RWPE1 (cell line): ENCODE measurements around the gene SLCO4A1.
A peak's percentile ranks its signal among the peaks of the same experiment; 100 is the strongest.

Source experiments
- CTCF ChIA-PET: fragments of 350-600 bp; sonication (Branson Sonifier 250); formaldehyde crosslinking; extraction: SDS; loops from one replicate; lab custom pipeline; 2021; lab: Yijun Ruan, JAX
- POLR2A ChIA-PET: fragments of 400-600 bp; formaldehyde crosslinking; extraction: SDS; loops from one replicate; lab custom pipeline; 2020; ENCODE audit warnings: antibody characterized with exemption; ENCODE audit not compliant: low non-redundant PET; lab: Yijun Ruan, JAX
- DNase-seq: peaks from one replicate; pipeline ENCODE4 v3.0.0; 2012; ENCODE audit warnings: low spot score
- H3K27ac ChIP-seq: fragments of 450-650 bp; 2 replicates; pipeline ENCODE4 v1.5.1; 2017
- TF ChIP-seq, protein P1 (sequence below): fragments of 450-650 bp; conservative IDR thresholded peaks from 2 replicates; pipeline ENCODE4 v1.5.1; 2017; ENCODE audit warnings: low read depth, mild to moderate bottlenecking

The SLCO4A1 gene

DNA sequence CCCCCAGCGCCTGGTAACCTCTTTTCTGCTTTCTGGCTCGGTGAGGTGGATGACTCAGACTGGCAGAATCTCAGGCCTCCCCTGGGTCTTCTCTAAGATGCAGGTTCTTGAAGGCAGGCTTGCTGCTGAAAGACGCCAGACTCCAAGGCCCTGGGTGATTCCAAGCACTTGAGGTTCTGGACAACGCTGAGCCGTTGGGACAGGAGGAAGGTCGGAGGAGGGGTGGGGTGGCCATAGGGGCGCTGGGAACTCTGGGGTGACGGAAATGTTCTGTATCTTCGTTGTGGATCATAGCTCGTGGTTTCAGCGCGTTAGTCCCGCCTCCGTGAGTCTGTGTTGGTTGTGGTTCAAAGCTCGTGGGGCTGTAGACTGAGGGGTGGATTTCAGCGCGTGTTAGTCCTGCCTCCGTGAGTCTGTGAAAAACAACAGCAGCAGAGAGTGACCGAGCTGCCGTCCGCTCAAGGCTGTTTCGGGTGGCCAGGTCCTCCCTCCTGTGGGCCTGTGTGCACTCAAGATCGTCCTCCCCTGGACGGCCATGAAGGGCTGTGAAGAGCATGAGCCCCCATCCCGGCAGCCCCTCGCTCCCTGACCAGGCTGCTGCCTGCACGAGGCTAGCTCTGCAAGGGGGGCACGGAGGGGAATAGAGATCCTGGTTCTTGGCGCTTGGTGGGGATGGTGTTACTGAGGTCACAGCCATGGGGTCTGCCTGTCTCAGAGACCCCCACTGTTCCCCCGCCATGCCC, 74.1 kb downstream of the SLCO4A1 start:
- ChIA-PET POLR2A (interaction anchor here (0.6 kb wide), 1 partner anchor 78 kb away, joined by 4 read pairs; no protein-coding TSS in a partner anchor), CTCF (interaction anchor here (0.6 to 2.0 kb wide), 5 partner anchors 9 to 257 kb away, joined by 3 to 6 read pairs (median 3); no protein-coding TSS in a partner anchor)
- H3K27ac ChIP-seq, result peak overlapping the region; percentile 30
- TF ChIP-seq, protein P1, sequence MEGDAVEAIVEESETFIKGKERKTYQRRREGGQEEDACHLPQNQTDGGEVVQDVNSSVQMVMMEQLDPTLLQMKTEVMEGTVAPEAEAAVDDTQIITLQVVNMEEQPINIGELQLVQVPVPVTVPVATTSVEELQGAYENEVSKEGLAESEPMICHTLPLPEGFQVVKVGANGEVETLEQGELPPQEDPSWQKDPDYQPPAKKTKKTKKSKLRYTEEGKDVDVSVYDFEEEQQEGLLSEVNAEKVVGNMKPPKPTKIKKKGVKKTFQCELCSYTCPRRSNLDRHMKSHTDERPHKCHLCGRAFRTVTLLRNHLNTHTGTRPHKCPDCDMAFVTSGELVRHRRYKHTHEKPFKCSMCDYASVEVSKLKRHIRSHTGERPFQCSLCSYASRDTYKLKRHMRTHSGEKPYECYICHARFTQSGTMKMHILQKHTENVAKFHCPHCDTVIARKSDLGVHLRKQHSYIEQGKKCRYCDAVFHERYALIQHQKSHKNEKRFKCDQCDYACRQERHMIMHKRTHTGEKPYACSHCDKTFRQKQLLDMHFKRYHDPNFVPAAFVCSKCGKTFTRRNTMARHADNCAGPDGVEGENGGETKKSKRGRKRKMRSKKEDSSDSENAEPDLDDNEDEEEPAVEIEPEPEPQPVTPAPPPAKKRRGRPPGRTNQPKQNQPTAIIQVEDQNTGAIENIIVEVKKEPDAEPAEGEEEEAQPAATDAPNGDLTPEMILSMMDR, result no peak
- no peak for DNase-seq

DNA sequence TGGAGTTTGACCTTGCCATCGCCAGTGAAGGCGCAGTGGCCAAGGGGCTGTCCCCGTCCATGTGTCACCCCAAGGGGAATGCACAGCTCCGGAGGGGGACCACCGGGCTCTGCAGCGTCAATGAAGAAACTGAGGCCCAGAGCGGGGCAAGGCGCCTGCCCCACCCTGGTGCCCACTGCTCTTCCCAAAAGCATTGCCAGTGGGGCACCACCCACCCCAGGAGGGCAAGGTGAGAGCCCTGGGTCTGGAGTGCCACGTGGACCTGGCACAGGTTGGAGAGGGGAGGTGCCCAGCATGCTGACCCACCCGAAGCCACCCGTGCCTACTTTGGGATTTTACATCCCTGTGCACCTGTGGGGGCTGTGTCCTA, 74.6 kb downstream of the SLCO4A1 start:
- no peak overlapping the region for H3K27ac ChIP-seq
- ChIA-PET POLR2A (no interaction called here), CTCF (interaction anchor here (0.7 to 2.0 kb wide), 3 partner anchors 9 to 89 kb away, joined by 3 to 6 read pairs (median 4); no protein-coding TSS in a partner anchor)
- DNase-seq, result no peak
- TF ChIP-seq, protein P1, result no peak

DNA sequence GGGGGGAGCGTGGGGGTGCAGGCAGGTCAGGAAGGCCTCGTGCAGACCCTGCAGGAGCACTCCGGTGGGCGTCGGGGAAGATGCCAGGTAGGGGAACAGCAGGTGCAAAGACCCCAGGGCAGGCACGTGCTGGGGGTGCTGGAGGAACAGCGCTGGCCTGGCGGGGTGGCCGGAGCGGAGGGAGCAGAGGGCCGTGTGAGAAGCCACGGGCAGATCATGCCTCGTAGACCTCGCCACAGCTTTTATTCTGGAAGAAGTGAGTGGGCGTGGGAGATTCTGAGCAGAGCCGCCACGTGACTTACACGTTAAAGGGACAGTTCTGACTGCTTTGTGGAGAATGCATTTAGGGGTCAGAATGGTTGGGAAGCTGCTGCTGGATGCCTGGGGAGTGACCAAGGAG, 75.6 kb downstream of the SLCO4A1 start:
- CTCF ChIA-PET, result interaction anchor here (1.0 kb wide), 1 partner anchor 14 kb away, joined by 3 read pairs; no protein-coding TSS in a partner anchor
- DNase-seq, result no peak
- TF ChIP-seq, protein P1, result no peak
- H3K27ac ChIP-seq, result no peak overlapping the region
- POLR2A ChIA-PET, result no interaction called here

DNA sequence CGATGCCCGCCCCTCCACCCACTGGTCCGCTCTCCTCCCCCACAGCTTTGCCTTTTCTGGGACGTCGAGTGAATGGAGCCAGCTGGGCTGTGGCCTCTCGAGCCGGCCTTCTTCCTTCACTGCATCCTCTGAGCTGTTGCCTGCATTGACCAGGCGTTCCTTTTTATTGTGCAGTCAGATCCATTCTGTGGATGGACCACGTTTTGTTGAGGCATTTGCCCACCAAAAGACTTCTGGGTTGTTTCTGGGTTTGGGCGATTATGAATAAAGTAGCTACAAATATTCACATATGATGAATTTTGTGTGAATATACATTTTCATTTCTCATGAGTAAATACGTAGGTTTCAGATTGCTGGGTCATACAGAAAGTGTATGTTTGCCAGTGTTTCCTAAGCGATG, 76.2 kb downstream of the SLCO4A1 start:
- ChIA-PET CTCF (interaction anchor here (1.0 to 1.1 kb wide), 2 partner anchors 7 to 15 kb away, joined by 3 to 5 read pairs; no protein-coding TSS in a partner anchor), POLR2A (no interaction called here)
- no peak overlapping the region for H3K27ac ChIP-seq
- TF ChIP-seq, protein P1, result no peak
- no peak for DNase-seq

DNA sequence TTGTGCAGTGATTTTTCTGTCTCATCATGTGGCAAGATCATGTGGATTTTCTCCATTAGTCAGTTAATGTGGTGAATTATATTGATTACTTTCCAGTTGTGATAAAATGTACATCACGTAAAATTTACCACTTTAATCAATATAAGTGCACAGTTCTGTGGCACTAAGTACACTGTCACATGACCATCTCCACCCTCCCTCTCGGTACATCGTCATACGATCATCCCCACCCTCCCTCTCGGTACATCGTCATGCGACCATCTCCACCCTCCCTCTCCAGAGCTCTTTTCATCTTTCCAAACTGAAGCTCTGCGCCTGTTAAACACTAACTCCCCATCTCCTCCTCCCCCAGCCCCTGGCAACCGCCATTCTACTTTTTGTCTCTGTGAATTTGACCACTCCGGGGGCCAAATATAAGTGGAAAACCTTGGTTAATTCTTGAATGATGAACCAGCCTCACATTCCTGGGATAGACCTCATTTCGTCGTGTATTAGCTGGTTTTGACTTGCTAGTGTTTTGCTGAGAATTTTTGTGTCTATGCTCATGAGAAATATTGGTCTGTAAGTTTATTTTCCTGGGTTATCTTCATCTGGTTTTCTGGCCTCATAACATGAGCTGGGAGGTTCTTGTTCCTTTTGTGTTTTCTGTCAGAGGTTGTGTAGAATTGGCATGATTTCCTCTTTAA, 77.1 kb downstream of the SLCO4A1 start:
- no peak overlapping the region for H3K27ac ChIP-seq
- ChIA-PET CTCF (interaction anchor here (0.7 to 1.1 kb wide), 2 partner anchors 8 to 354 kb away, joined by 3 to 5 read pairs; no protein-coding TSS in a partner anchor), POLR2A (no interaction called here)
- DNase-seq, result no peak
- TF ChIP-seq, protein P1, result no peak
